Measurements from ENCODE around the gene COMMD4.

Gene COMMD4

DNA sequence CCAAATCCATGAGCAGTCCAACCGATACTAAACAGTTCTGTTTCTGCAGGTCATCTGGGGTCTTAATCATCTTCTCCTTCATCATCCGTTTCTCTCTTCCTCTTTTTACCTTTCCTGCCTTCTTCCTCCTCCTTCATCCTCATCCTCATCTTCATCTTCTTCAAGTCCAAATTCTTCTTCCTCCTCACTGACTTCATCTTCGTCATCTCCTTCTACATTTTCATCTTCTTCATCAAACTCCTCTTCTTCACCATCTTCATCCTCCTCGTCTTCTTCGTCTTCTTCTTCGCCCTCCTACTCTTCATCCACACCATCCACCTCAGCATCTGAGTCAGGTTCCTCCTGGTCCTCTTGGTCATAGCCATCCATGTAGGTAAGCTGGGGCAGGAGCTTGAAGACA, 14.2 kb upstream of the COMMD4 start:
- no peak overlapping the region for H2AFZ ChIP-seq (ENCODE audit: low read depth, low read length, severe bottlenecking)
- H3K27ac ChIP-seq (ENCODE audit: low read depth, low read length), result no peak overlapping the region
- TF ChIP-seq, protein P1, sequence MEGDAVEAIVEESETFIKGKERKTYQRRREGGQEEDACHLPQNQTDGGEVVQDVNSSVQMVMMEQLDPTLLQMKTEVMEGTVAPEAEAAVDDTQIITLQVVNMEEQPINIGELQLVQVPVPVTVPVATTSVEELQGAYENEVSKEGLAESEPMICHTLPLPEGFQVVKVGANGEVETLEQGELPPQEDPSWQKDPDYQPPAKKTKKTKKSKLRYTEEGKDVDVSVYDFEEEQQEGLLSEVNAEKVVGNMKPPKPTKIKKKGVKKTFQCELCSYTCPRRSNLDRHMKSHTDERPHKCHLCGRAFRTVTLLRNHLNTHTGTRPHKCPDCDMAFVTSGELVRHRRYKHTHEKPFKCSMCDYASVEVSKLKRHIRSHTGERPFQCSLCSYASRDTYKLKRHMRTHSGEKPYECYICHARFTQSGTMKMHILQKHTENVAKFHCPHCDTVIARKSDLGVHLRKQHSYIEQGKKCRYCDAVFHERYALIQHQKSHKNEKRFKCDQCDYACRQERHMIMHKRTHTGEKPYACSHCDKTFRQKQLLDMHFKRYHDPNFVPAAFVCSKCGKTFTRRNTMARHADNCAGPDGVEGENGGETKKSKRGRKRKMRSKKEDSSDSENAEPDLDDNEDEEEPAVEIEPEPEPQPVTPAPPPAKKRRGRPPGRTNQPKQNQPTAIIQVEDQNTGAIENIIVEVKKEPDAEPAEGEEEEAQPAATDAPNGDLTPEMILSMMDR (IDR thresholded peaks at IDR 0.05; ENCODE audit: insufficient read depth, low read length, poor library complexity, severe bottlenecking), result no peak
- no peak for TF ChIP-seq EZH2phosphoT487 (conservative IDR thresholded peaks at IDR 0.05; ENCODE audit: low read length)

DNA sequence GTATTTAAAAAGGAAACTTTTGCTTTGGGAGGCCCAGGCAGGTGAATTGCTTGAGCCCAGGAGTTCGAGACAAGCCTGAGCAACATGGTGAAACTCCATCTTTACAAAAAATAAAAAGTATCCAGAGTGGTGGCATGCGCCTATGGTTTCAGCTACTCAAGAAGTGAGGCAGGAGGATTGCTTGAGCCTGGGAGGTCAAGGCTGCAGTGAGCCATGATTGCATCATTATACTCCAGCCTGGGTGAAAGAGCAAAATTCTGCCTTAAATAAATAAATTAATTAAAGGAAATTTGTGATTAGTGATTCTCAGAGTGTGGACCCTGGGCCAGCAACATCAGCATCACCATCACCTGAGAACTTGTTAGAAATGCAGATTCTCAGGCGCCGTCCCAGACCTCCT, 9.9 kb upstream of the COMMD4 start:
- Histone ChIP-seq H3K9ac (ENCODE audit: low read length) (no peak overlapping the region), H3K9me3 (ENCODE audit: insufficient read depth, low read length) (no peaks in the 10 kb centered on the region), H3F3A (ENCODE audit: insufficient read depth) (no peaks in the 10 kb centered on the region), H3K4me3 (ENCODE audit: insufficient read depth, low read length, poor library complexity, severe bottlenecking) (no peak overlapping the region), H3K27me3 (ENCODE audit: low read length) (no peaks in the 10 kb centered on the region), H3K79me2 (ENCODE audit: insufficient read depth, low read length) (no peaks in the 10 kb centered on the region), H2AFZ (ENCODE audit: low read depth, low read length, severe bottlenecking) (no peak overlapping the region), H3K4me2 (ENCODE audit: low read depth, low read length, poor library complexity, severe bottlenecking) (no peak overlapping the region), H3K27ac (ENCODE audit: low read depth, low read length) (no peak overlapping the region), H4K20me1 (ENCODE audit: low read depth, low read length) (no peaks in the 10 kb centered on the region), H3K36me3 (ENCODE audit: low read length) (no peaks in the 10 kb centered on the region), H3K9me2 (replicated peaks; ENCODE audit: insufficient read depth, low read length) (no peaks in the 10 kb centered on the region)
- TF ChIP-seq, protein P1 (IDR thresholded peaks at IDR 0.05; ENCODE audit: insufficient read depth, low read length, poor library complexity, severe bottlenecking), result no peak
- no peak for TF ChIP-seq EZH2phosphoT487 (conservative IDR thresholded peaks at IDR 0.05; ENCODE audit: low read length)

More for the DNA sequence above, 14.2 kb upstream of the COMMD4 start:
- Histone ChIP-seq H3K4me3 (ENCODE audit: insufficient read depth, low read length, poor library complexity, severe bottlenecking) (no peak overlapping the region), H3K4me2 (ENCODE audit: low read depth, low read length, poor library complexity, severe bottlenecking) (no peak overlapping the region), H3K9ac (ENCODE audit: low read length) (no peak overlapping the region), H3K36me3 (ENCODE audit: low read length) (no peaks in the 10 kb centered on the region), H3K79me2 (ENCODE audit: insufficient read depth, low read length) (no peaks in the 10 kb centered on the region), H3F3A (ENCODE audit: insufficient read depth) (no peaks in the 10 kb centered on the region), H3K27me3 (ENCODE audit: low read length) (no peaks in the 10 kb centered on the region), H3K9me2 (replicated peaks; ENCODE audit: insufficient read depth, low read length) (no peaks in the 10 kb centered on the region), H4K20me1 (ENCODE audit: low read depth, low read length) (no peaks in the 10 kb centered on the region), H3K9me3 (ENCODE audit: insufficient read depth, low read length) (no peaks in the 10 kb centered on the region)

DNA sequence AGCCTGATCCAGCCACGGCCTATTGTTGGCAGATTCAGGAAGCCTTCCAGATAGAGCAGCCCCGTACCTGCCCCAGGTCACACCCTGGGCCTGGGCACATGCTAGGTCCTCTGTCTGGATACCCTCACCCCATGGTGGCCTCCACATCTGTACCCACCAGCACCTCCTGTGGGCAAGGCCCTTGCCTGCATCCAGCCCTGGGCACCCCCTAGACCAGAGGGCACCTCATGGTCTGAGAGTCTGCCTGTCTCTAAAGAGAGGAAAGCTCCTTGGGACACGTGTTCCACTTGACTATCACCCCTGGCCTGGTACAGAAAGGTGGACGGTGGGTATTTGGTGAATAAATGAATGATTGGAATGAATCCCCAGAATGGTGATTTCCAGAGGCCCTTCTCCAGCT, 8.9 kb upstream of the COMMD4 start:
- Histone ChIP-seq H2AFZ (ENCODE audit: low read depth, low read length, severe bottlenecking) (no peak overlapping the region), H3F3A (ENCODE audit: insufficient read depth) (no peaks in the 10 kb centered on the region), H4K20me1 (ENCODE audit: low read depth, low read length) (no peaks in the 10 kb centered on the region), H3K27me3 (ENCODE audit: low read length) (no peaks in the 10 kb centered on the region), H3K36me3 (ENCODE audit: low read length) (no peaks in the 10 kb centered on the region), H3K9me2 (replicated peaks; ENCODE audit: insufficient read depth, low read length) (no peaks in the 10 kb centered on the region), H3K4me2 (ENCODE audit: low read depth, low read length, poor library complexity, severe bottlenecking) (no peak overlapping the region), H3K9ac (ENCODE audit: low read length) (no peak overlapping the region), H3K9me3 (ENCODE audit: insufficient read depth, low read length) (no peaks in the 10 kb centered on the region), H3K4me3 (ENCODE audit: insufficient read depth, low read length, poor library complexity, severe bottlenecking) (no peak overlapping the region), H3K79me2 (ENCODE audit: insufficient read depth, low read length) (no peaks in the 10 kb centered on the region), H3K27ac (ENCODE audit: low read depth, low read length) (no peak overlapping the region)
- no peak for TF ChIP-seq EZH2phosphoT487 (conservative IDR thresholded peaks at IDR 0.05; ENCODE audit: low read length)
- TF ChIP-seq, protein P1 (IDR thresholded peaks at IDR 0.05; ENCODE audit: insufficient read depth, low read length, poor library complexity, severe bottlenecking), result no peak
